HEK293 (cell line): ENCODE results near the gene PCBP3.

Experiments used
- CTCF ChIA-PET: fragments of 350-600 bp; formaldehyde crosslinking; extraction: SDS; loops from one replicate; lab custom pipeline; 2021; ENCODE audit warnings: antibody characterized with exemption; lab: Yijun Ruan, JAX
- POLR2A ChIA-PET: fragments of 300-600 bp; formaldehyde crosslinking; extraction: SDS; loops from one replicate; lab custom pipeline; 2020; ENCODE audit warnings: antibody characterized with exemption, inconsistent platforms; lab: Yijun Ruan, JAX
- H3K27ac ChIP-seq: fragments of 200-500 bp; sonication (Bioruptor generic); 2 replicates; pipeline ENCODE4 v1.5.1; 2014; ENCODE audit warnings: low read depth, low read length, control low read depth, inconsistent platforms; ENCODE audit errors: extremely low read depth
- H3K36me3 ChIP-seq, 2 experiments: fragments of 200-500 bp in 1 of 2; sonication (Bioruptor generic) in 1 of 2; 1 replicate in 1 of 2; 2 replicates in 1 of 2; pipeline ENCODE4 v1.5.1; 2014 to 2017; ENCODE audit warnings: inconsistent platforms in 2 of 2, low read length in 2 of 2; ENCODE audit not compliant: control insufficient read depth in 2 of 2, insufficient read depth in 1 of 2
- H3K4me1 ChIP-seq: fragments of 200-500 bp; sonication (Bioruptor generic); 2 replicates; pipeline ENCODE4 v1.5.1; 2014; ENCODE audit warnings: mild to moderate bottlenecking, low read length, inconsistent platforms; ENCODE audit not compliant: control insufficient read depth, insufficient read depth
- H3K4me3 ChIP-seq: 2 replicates; pipeline ENCODE4 v1.5.1; 2011; ENCODE audit warnings: low read depth, mild to moderate bottlenecking, control low read depth, low read length, moderate library complexity
- H3K9me3 ChIP-seq: fragments of 200-500 bp; sonication (Bioruptor generic); 2 replicates; pipeline ENCODE4 v1.5.1; 2014; ENCODE audit warnings: low read depth, low read length, inconsistent platforms; ENCODE audit not compliant: control insufficient read depth, insufficient read depth
- GLI2 ChIP-seq: fragments of 450-650 bp; formaldehyde crosslinking; IDR thresholded peaks from 2 replicates; pipeline ENCODE4; 2017; ENCODE audit warnings: missing biosample characterization, missing genetic modification characterization, low read depth, borderline replicate concordance
- PRDM1 ChIP-seq: fragments of 450-650 bp; formaldehyde crosslinking; IDR thresholded peaks from 2 replicates; pipeline ENCODE4; 2016; ENCODE audit warnings: missing biosample characterization, missing genetic modification characterization
- SP3 ChIP-seq: fragments of 450-650 bp; formaldehyde crosslinking; IDR thresholded peaks from 2 replicates; pipeline ENCODE4 v1.5.1; 2016; ENCODE audit warnings: missing biosample characterization, missing genetic modification characterization
- ZBTB7A ChIP-seq: fragments of 450-650 bp; formaldehyde crosslinking; IDR thresholded peaks from 2 replicates; pipeline ENCODE4 v1.5.1; 2016; ENCODE audit warnings: low read depth, missing biosample characterization, missing genetic modification characterization
- ZNF138 ChIP-seq: fragments of 450-650 bp; formaldehyde crosslinking; IDR thresholded peaks from 2 replicates; pipeline ENCODE4 v1.5.1; 2016; ENCODE audit warnings: missing biosample characterization, missing genetic modification characterization, borderline replicate concordance
- ZNF174 ChIP-seq: fragments of 450-650 bp; formaldehyde crosslinking; IDR thresholded peaks from 2 replicates; pipeline ENCODE4 v1.5.0; 2017; ENCODE audit warnings: missing biosample characterization, mild to moderate bottlenecking, missing genetic modification characterization
- ZNF19 ChIP-seq: fragments of 450-650 bp; formaldehyde crosslinking; IDR thresholded peaks from 2 replicates; pipeline ENCODE4; 2016; ENCODE audit warnings: missing biosample characterization, missing genetic modification characterization, low read depth
- ZNF202 ChIP-seq: fragments of 450-650 bp; formaldehyde crosslinking; IDR thresholded peaks from 2 replicates; pipeline ENCODE4 v1.5.1; 2016; ENCODE audit warnings: missing biosample characterization, missing genetic modification characterization, borderline replicate concordance
- ZNF248 ChIP-seq: fragments of 450-650 bp; formaldehyde crosslinking; IDR thresholded peaks from 2 replicates; pipeline ENCODE4 v1.5.1; 2017; ENCODE audit warnings: missing biosample characterization, missing genetic modification characterization
- ZNF449 ChIP-seq: fragments of 450-650 bp; formaldehyde crosslinking; IDR thresholded peaks from 2 replicates; pipeline ENCODE4 v1.5.1; 2017; ENCODE audit warnings: missing biosample characterization, mild to moderate bottlenecking, missing genetic modification characterization, moderate library complexity
- ZNF513 ChIP-seq: fragments of 450-650 bp; IDR thresholded peaks from 2 replicates; pipeline ENCODE4 v1.5.1; 2018; ENCODE audit warnings: missing biosample characterization, missing genetic modification characterization
- ZNF521 ChIP-seq: fragments of 450-650 bp; formaldehyde crosslinking; IDR thresholded peaks from 2 replicates; pipeline ENCODE4 v1.5.1; 2017; ENCODE audit warnings: missing biosample characterization, mild to moderate bottlenecking, missing genetic modification characterization
- ZNF596 ChIP-seq: fragments of 450-650 bp; IDR thresholded peaks from 2 replicates; pipeline ENCODE4 v1.5.0; 2018; ENCODE audit warnings: missing biosample characterization, mild to moderate bottlenecking, missing genetic modification characterization, moderate library complexity
- ZNF768 ChIP-seq: fragments of 450-650 bp; formaldehyde crosslinking; IDR thresholded peaks from 2 replicates; pipeline ENCODE4 v1.5.1; 2018; ENCODE audit warnings: missing biosample characterization, mild to moderate bottlenecking, missing genetic modification characterization
- ZNF777 ChIP-seq: fragments of 450-650 bp; formaldehyde crosslinking; IDR thresholded peaks from 2 replicates; pipeline ENCODE4 v1.5.1; 2017; ENCODE audit warnings: missing biosample characterization, missing genetic modification characterization, borderline replicate concordance
- ZNF830 ChIP-seq: fragments of 450-650 bp; IDR thresholded peaks from 2 replicates; pipeline ENCODE4 v1.5.0; 2018; ENCODE audit warnings: missing biosample characterization, missing genetic modification characterization, low read depth, mild to moderate bottlenecking, moderate library complexity
- ZSCAN30 ChIP-seq: fragments of 450-650 bp; IDR thresholded peaks from 2 replicates; pipeline ENCODE4 v1.5.1; 2018; ENCODE audit warnings: missing biosample characterization, mild to moderate bottlenecking, missing genetic modification characterization, moderate library complexity
- TF ChIP-seq, protein P1 (sequence below): fragments of 450-650 bp; formaldehyde crosslinking; IDR thresholded peaks from 2 replicates; pipeline ENCODE4 v1.5.1; 2016; ENCODE audit warnings: missing biosample characterization, missing genetic modification characterization
- TF ChIP-seq, protein P2 (sequence below): fragments of 450-650 bp; formaldehyde crosslinking; IDR thresholded peaks from 2 replicates; pipeline ENCODE4 v1.5.1; 2016; ENCODE audit warnings: missing biosample characterization, missing genetic modification characterization
- TF ChIP-seq, protein P3 (sequence below): fragments of 450-650 bp; formaldehyde crosslinking; IDR thresholded peaks from 2 replicates; pipeline ENCODE4 v1.5.0; 2017; ENCODE audit warnings: missing biosample characterization, missing genetic modification characterization, borderline replicate concordance

Gene PCBP3

GRCh38 chr21:45931397-45931969 is 288.0 kb downstream of the PCBP3 start:
- H3K9me3 ChIP-seq = no peaks in the 10 kb centered on the region
- H3K27ac ChIP-seq = no peak overlapping the region
- TF ChIP-seq ZNF174 = no peak
- TF ChIP-seq, protein P1, sequence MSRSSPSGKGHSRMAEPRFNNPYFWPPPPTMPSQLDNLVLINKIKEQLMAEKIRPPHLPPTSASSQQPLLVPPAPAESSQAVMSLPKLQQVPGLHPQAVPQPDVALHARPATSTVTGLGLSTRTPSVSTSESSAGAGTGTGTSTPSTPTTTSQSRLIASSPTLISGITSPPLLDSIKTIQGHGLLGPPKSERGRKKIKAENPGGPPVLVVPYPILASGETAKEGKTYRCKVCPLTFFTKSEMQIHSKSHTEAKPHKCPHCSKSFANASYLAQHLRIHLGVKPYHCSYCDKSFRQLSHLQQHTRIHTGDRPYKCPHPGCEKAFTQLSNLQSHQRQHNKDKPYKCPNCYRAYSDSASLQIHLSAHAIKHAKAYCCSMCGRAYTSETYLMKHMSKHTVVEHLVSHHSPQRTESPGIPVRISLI (tag by site-specific recombination) = no peak
- TF ChIP-seq ZNF138 (tag by site-specific recombination) = no peak
- TF ChIP-seq ZNF521 (tag by site-specific recombination) = no peak
- TF ChIP-seq ZNF830 (tag by site-specific recombination) = no peak
- TF ChIP-seq ZNF19 = no peak
- no peak for TF ChIP-seq ZNF768 (tag by site-specific recombination)
- TF ChIP-seq ZNF596 (tag by site-specific recombination) = no peak
- no peak for TF ChIP-seq ZNF449 (tag by site-specific recombination)
- TF ChIP-seq ZNF513 = no peak
- TF ChIP-seq, protein P2, sequence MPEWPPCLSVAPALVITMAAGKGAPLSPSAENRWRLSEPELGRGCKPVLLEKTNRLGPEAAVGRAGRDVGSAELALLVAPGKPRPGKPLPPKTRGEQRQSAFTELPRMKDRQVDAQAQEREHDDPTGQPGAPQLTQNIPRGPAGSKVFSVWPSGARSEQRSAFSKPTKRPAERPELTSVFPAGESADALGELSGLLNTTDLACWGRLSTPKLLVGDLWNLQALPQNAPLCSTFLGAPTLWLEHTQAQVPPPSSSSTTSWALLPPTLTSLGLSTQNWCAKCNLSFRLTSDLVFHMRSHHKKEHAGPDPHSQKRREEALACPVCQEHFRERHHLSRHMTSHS (tag by site-specific recombination) = no peak
- TF ChIP-seq ZNF777 (tag by site-specific recombination) = no peak
- TF ChIP-seq, all 188 proteins: peak for 0
- POLR2A ChIA-PET = no interaction called here
- Histone ChIP-seq H3K36me3 (no peaks in the 10 kb centered on the region), H3K4me3 (no peak overlapping the region), H3K4me1 (no peaks in the 10 kb centered on the region)
- CTCF ChIA-PET = no interaction called here

DNA sequence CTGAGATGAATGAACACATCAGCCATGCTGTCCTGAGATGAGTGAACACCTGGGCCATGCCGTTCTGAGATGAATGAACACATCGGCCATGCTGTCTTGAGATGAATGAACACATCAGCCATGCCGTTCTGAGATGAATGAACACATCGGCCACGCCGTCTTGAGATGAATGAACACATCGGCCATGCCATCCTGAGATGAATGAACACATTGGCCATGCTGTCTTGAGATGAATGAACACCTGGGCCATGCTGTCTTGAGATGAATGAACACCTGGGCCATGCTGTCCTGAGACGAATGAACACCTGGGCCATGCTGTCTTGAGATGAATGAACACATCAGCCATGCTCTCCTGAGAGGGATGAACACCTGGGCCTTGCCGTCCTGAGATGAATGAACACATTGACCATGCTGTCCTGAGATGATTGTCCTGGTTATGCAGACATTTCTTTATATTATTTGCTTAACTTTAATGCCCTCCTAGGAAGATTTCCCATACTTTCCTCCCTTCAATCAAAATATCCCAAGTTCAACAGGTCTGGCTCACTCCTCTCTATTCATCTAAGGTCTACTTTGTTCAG is 289.5 kb downstream of the PCBP3 start:
- POLR2A ChIA-PET = no interaction called here
- H3K4me1 ChIP-seq = no peaks in the 10 kb centered on the region
- H3K36me3 ChIP-seq = no peaks in the 10 kb centered on the region
- H3K27ac ChIP-seq = no peak overlapping the region
- H3K9me3 ChIP-seq = no peaks in the 10 kb centered on the region
- no peak for TF ChIP-seq ZSCAN30 (tag by site-specific recombination)
- no peak for TF ChIP-seq ZBTB7A (tag by site-specific recombination)
- TF ChIP-seq ZNF777 (tag by site-specific recombination) = no peak
- TF ChIP-seq, protein P3, sequence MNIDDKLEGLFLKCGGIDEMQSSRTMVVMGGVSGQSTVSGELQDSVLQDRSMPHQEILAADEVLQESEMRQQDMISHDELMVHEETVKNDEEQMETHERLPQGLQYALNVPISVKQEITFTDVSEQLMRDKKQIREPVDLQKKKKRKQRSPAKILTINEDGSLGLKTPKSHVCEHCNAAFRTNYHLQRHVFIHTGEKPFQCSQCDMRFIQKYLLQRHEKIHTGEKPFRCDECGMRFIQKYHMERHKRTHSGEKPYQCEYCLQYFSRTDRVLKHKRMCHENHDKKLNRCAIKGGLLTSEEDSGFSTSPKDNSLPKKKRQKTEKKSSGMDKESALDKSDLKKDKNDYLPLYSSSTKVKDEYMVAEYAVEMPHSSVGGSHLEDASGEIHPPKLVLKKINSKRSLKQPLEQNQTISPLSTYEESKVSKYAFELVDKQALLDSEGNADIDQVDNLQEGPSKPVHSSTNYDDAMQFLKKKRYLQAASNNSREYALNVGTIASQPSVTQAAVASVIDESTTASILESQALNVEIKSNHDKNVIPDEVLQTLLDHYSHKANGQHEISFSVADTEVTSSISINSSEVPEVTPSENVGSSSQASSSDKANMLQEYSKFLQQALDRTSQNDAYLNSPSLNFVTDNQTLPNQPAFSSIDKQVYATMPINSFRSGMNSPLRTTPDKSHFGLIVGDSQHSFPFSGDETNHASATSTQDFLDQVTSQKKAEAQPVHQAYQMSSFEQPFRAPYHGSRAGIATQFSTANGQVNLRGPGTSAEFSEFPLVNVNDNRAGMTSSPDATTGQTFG (tag by site-specific recombination) = no peak
- no peak for TF ChIP-seq SP3 (tag by site-specific recombination)
- no peak for TF ChIP-seq ZNF202 (tag by site-specific recombination)
- TF ChIP-seq ZNF248 (tag by site-specific recombination) = no peak
- TF ChIP-seq GLI2 (tag by site-specific recombination) = no peak
- no peak for TF ChIP-seq PRDM1 (tag by site-specific recombination)
- H3K4me3 ChIP-seq = no peak overlapping the region
- CTCF ChIA-PET = no interaction called here
